Naive thymus-derived CD8-positive, alpha-beta T cell (primary cell): ENCODE measurements around the gene FCHSD1. TPM values are rescaled to one million over a fixed set of nuclear protein-coding genes. Genes with fewer than 3 reads are reported as not detected.

Experiments used
- ATAC-seq, 2 donors: fragments of 150-1000 bp; cut with Tn5 transposase in 1 of 2; sonication (Bioruptor Pico), chemical (Tn5 transposase) in 1 of 2; 1 replicate in 1 of 2; 2 replicates in 1 of 2; pipeline ENCODE4 v1.10.0; 2021; ENCODE audit warnings: mild to moderate bottlenecking in 2 of 2, moderate library complexity in 2 of 2
- POLR2A ChIA-PET: fragments of 350-600 bp; sonication (Branson Sonifier 250); formaldehyde crosslinking; loops from one replicate; lab custom pipeline; 2021; ENCODE audit warnings: antibody characterized with exemption; lab: Charles Lee
- DNase-seq, 10 donors: peaks; one replicate each; pipeline versions ENCODE4 v3.0.0 to v3.0.0-alpha.2; 2020 to 2022
- H3K27ac Mint-ChIP-seq, 10 donors: one replicate each; pipeline ENCODE4 v1.8.0; 2020 to 2022; ENCODE audit warnings: mild to moderate bottlenecking in 10 of 10, mixed read lengths in 10 of 10, moderate library complexity in 4 of 10, inconsistent platforms in 1 of 10
- H3K27me3 Mint-ChIP-seq, 5 donors: one replicate each; pipeline ENCODE4 v1.8.0; 2021 to 2022; ENCODE audit warnings: mixed read lengths in 5 of 5
- H3K36me3 Mint-ChIP-seq, 3 donors: one replicate each; pipeline ENCODE4 v1.8.0; 2020 to 2022; ENCODE audit warnings: mixed read lengths in 3 of 3, mild to moderate bottlenecking in 2 of 3, inconsistent platforms in 1 of 3
- H3K4me1 Mint-ChIP-seq, 4 donors: one replicate each; pipeline ENCODE4 v1.8.0; 2021 to 2022; ENCODE audit warnings: mixed read lengths in 4 of 4
- H3K4me3 Mint-ChIP-seq, 10 donors: one replicate each; pipeline ENCODE4 v1.8.0; 2020 to 2022; ENCODE audit warnings: mild to moderate bottlenecking in 10 of 10, mixed read lengths in 10 of 10, moderate library complexity in 6 of 10, inconsistent platforms in 1 of 10
- H3K9me3 Mint-ChIP-seq, 9 donors: one replicate each; pipeline ENCODE4 v1.8.0; 2020 to 2022; ENCODE audit warnings: mixed read lengths in 9 of 9, mild to moderate bottlenecking in 3 of 9, inconsistent platforms in 1 of 9, moderate library complexity in 1 of 9
- polyA plus RNA-seq, 3 donors: library from polyadenylated mRNA; unstranded; fragments of 300-500 nt; fragmentation: Illumina TruSeq; gene quantifications; one replicate each; pipeline ENCODE4 v1.2.3, GENCODE V29; 2021
- total RNA-seq, 8 experiments: library from RNA in 2 of 8; stranded (reverse) in 2 of 8; gene quantifications; one replicate each; pipeline ENCODE4 v1.2.3 and lab custom pipeline; 2021 to 2026

Gene FCHSD1
- total and polyA plus RNA-seq, 5 experiments from 2014 or later: 8.8 to 115 (median 9.4) TPM

DNA sequence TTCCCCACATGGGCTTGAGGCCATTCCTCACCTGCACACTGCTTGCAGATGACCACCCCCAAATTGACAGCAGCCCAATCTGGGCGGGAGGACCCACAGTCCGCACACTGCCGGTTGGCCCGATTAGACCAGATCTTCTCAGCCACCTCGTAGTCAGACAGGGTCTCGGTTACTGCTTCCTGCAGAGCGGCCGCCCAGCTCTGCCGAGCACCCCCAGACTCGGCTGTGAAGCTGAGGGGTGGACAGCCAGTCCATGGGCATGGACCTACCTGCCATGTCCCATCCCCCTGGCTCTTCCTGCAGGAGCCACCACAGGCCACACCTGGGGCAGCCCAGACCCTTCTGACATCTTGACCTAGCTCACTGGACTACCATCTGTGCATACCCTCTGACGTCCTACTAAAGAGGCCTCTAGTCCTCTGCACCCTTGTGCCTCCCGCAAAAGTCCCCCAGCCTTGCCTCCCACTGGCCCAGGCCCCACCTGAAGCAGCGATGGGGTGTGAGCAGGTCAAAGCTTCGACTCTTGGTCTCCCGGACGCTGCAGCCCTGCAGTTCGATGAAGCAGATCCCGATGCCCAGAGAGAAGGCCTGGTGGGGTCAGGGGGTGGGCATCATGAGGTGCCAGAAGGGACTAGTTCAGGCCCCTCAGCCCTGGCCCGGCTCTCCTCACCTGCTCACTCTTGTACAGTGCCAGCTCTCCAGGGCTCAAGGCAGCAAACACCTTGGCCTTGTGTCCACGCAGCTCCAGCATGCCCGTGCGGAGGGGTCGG is 21.0 kb upstream of the FCHSD1 start:
- Mint-ChIP-seq H3K9me3 (no peaks in the 10 kb centered on the region), H3K36me3 (no peaks in the 10 kb centered on the region), H3K27me3 (peaks cover 0 to 1% (median 0%) of the 10 kb centered on the region in 5 donors), H3K4me1 (peaks cover 0 to 3% (median 0%) of the 10 kb centered on the region in 4 donors), H3K27ac (no peak overlapping the region), H3K4me3 (no peak overlapping the region)
- POLR2A ChIA-PET: interaction anchor here (1.2 kb wide), 1 partner anchor 297 kb away, joined by 3 read pairs; no protein-coding TSS in a partner anchor
- ATAC-seq (no peak), DNase-seq (peak in 1 of 10 donors; percentile 45)

GRCh38 chr5:141669520-141669919 is 18.3 kb upstream of the FCHSD1 start:
- no peak for ATAC-seq
- POLR2A ChIA-PET: interaction anchor here (0.6 to 1.1 kb wide), 4 partner anchors 14 to 254 kb away, joined by 3 to 5 read pairs (median 4); partner anchors contain the start of gene DELE1
- H3K36me3 Mint-ChIP-seq: no peaks in the 10 kb centered on the region
- no peaks in the 10 kb centered on the region for H3K9me3 Mint-ChIP-seq
- H3K27me3 Mint-ChIP-seq: no peaks in the 10 kb centered on the region
- peak overlapping the region in 1 of 10 donors; percentile 43 for H3K27ac Mint-ChIP-seq
- H3K4me3 Mint-ChIP-seq: no peak overlapping the region
- peaks cover 4 to 6% (median 5%) of the 10 kb centered on the region in 4 donors for H3K4me1 Mint-ChIP-seq
- DNase-seq: peak in 1 of 10 donors; percentile 36

GRCh38 chr5:141668601-141669265 is 17.5 kb upstream of the FCHSD1 start:
- Mint-ChIP-seq H3K4me3 (no peak overlapping the region), H3K36me3 (no peaks in the 10 kb centered on the region), H3K27me3 (no peaks in the 10 kb centered on the region), H3K9me3 (no peaks in the 10 kb centered on the region), H3K4me1 (peaks cover 4 to 6% (median 5%) of the 10 kb centered on the region in 4 donors), H3K27ac (peak overlapping the region in 3 of 10 donors; percentile 59 to 70 (median 66))
- no peak for DNase-seq
- ATAC-seq: no peak
- POLR2A ChIA-PET: interaction anchor here (0.6 to 1.1 kb wide), 3 partner anchors 14 to 255 kb away, joined by 3 to 5 read pairs (median 4); partner anchors contain the start of gene DELE1

- H3K4me1 Mint-ChIP-seq: peaks cover 4 to 6% (median 5%) of the 10 kb centered on the region in 4 donors
- no peak overlapping the region for H3K27ac Mint-ChIP-seq
- no peaks in the 10 kb centered on the region for H3K36me3 Mint-ChIP-seq
- POLR2A ChIA-PET: interaction anchor here (0.6 to 0.7 kb wide), 3 partner anchors 91 to 324 kb away, joined by 3 read pairs; no protein-coding TSS in a partner anchor
- no peaks in the 10 kb centered on the region for H3K9me3 Mint-ChIP-seq
- H3K27me3 Mint-ChIP-seq: no peaks in the 10 kb centered on the region
- H3K4me3 Mint-ChIP-seq: no peak overlapping the region
- ATAC-seq (no peak), DNase-seq (peak in 1 of 10 donors; percentile 56)
Measured at GRCh38 chr5:141665995-141666940, 15.1 kb upstream of the FCHSD1 start.

- H3K4me1 Mint-ChIP-seq: peaks cover 4 to 6% (median 5%) of the 10 kb centered on the region in 4 donors
- H3K9me3 Mint-ChIP-seq: no peaks in the 10 kb centered on the region
- peak overlapping the region in 3 of 10 donors; percentile 40 to 62 (median 58) for H3K27ac Mint-ChIP-seq
- peak; percentile 46 to 86 (median 68) for DNase-seq
- H3K4me3 Mint-ChIP-seq: no peak overlapping the region
- no peaks in the 10 kb centered on the region for H3K27me3 Mint-ChIP-seq
- ATAC-seq: peak; percentile 80 to 91
- POLR2A ChIA-PET: interaction anchor here (0.6 to 1.7 kb wide), 6 partner anchors 18 to 296 kb away, joined by 3 to 4 read pairs (median 3); partner anchors contain the start of genes ARAP3 and PCDH1
- H3K36me3 Mint-ChIP-seq: no peaks in the 10 kb centered on the region
Measured at GRCh38 chr5:141664733-141665461, 13.7 kb upstream of the FCHSD1 start.

GRCh38 chr5:141663506-141663905 is 12.3 kb upstream of the FCHSD1 start:
- Mint-ChIP-seq H3K4me3 (no peak overlapping the region), H3K4me1 (peaks cover 2 to 6% (median 5%) of the 10 kb centered on the region in 4 donors), H3K27ac (no peak overlapping the region), H3K36me3 (no peaks in the 10 kb centered on the region), H3K27me3 (peaks cover 0 to 2% (median 0%) of the 10 kb centered on the region in 5 donors), H3K9me3 (no peaks in the 10 kb centered on the region)
- POLR2A ChIA-PET: interaction anchor here (0.9 to 1.7 kb wide), 2 partner anchors 216 to 298 kb away, joined by 3 to 4 read pairs; no protein-coding TSS in a partner anchor
- DNase-seq (no peak), ATAC-seq (no peak)

DNA sequence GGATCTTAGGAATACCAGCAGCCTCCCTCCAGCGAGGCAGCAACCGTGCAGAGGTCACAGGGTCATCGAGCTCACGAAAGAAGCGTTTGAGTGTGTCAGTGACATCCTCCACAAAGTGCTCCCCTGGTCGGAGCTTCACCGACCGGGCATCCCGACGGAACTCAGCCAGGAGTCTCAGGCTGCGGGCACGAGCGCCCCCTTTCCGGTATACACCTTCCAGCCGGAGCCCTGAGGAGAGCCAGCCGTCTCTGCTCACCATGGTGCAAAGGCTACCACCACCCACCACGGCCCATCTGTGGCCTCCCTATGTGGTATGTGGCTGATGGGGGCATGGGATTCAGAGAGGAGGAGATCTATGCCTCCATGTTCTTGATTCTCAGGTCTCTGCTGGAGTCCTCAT is 10.8 kb upstream of the FCHSD1 start:
- Mint-ChIP-seq H3K36me3 (no peaks in the 10 kb centered on the region), H3K9me3 (no peaks in the 10 kb centered on the region), H3K27me3 (peaks cover 0 to 4% (median 0%) of the 10 kb centered on the region in 5 donors), H3K4me3 (no peak overlapping the region), H3K4me1 (peaks cover 2 to 6% (median 5%) of the 10 kb centered on the region in 4 donors), H3K27ac (no peak overlapping the region)
- POLR2A ChIA-PET: interaction anchor here (1.0 kb wide), 1 partner anchor 10 kb away, joined by 3 read pairs; no protein-coding TSS in a partner anchor
- DNase-seq: peak in 1 of 10 donors; percentile 19
- ATAC-seq: no peak

GRCh38 chr5:141657937-141658545 is 6.8 kb upstream of the FCHSD1 start:
- H3K4me3 Mint-ChIP-seq: no peak overlapping the region
- H3K27ac Mint-ChIP-seq: no peak overlapping the region
- no peaks in the 10 kb centered on the region for H3K9me3 Mint-ChIP-seq
- DNase-seq (no peak), ATAC-seq (no peak)
- H3K4me1 Mint-ChIP-seq: peaks cover 0 to 2% (median 1%) of the 10 kb centered on the region in 4 donors
- POLR2A ChIA-PET: no interaction called here
- peaks cover 0 to 6% (median 0%) of the 10 kb centered on the region in 5 donors for H3K27me3 Mint-ChIP-seq
- no peaks in the 10 kb centered on the region for H3K36me3 Mint-ChIP-seq

DNA sequence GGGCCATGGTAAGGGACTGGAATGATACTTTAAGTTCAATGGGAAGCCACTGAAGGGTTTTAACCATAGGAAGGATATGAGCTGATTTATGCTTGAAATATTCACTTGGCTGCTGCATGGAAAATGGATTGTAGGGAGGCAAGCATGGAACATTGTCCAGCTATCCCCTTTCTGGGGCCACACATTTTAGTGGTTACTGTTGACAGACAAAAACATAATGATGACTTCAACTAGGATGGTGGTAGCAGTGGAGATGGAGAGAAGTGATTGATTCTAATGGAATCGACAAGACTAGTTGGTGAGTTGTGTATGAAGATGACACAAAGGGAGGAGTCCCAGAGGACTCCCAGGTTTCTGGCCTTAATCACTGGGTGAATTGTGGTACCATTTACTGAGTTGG is 6.2 kb upstream of the FCHSD1 start:
- H3K9me3 Mint-ChIP-seq: no peaks in the 10 kb centered on the region
- no peak for ATAC-seq
- H3K4me1 Mint-ChIP-seq: peaks cover 4 to 7% (median 6%) of the 10 kb centered on the region in 4 donors
- no peak for DNase-seq
- H3K27me3 Mint-ChIP-seq: peaks cover 0 to 6% (median 0%) of the 10 kb centered on the region in 5 donors
- POLR2A ChIA-PET: no interaction called here
- H3K36me3 Mint-ChIP-seq: no peaks in the 10 kb centered on the region
- no peak overlapping the region for H3K27ac Mint-ChIP-seq
- no peak overlapping the region for H3K4me3 Mint-ChIP-seq

- Mint-ChIP-seq H3K27me3 (peaks cover 0 to 6% (median 0%) of the 10 kb centered on the region in 5 donors), H3K9me3 (no peaks in the 10 kb centered on the region), H3K4me3 (no peak overlapping the region), H3K27ac (no peak overlapping the region), H3K4me1 (peaks cover 12 to 15% (median 14%) of the 10 kb centered on the region in 4 donors), H3K36me3 (no peaks in the 10 kb centered on the region)
- ATAC-seq: no peak
- POLR2A ChIA-PET: no interaction called here
- DNase-seq: no peak
Measured at GRCh38 chr5:141656396-141656795, 5.2 kb upstream of the FCHSD1 start.

- no peak overlapping the region for H3K27ac Mint-ChIP-seq
- POLR2A ChIA-PET: no interaction called here
- peaks cover 20 to 29% (median 25%) of the 10 kb centered on the region in 4 donors for H3K4me1 Mint-ChIP-seq
- no peak for DNase-seq
- H3K36me3 Mint-ChIP-seq: no peaks in the 10 kb centered on the region
- H3K9me3 Mint-ChIP-seq: no peaks in the 10 kb centered on the region
- no peak for ATAC-seq
- no peak overlapping the region for H3K4me3 Mint-ChIP-seq
- H3K27me3 Mint-ChIP-seq: peaks cover 0 to 6% (median 0%) of the 10 kb centered on the region in 5 donors
Measured at GRCh38 chr5:141655020-141655419, 3.8 kb upstream of the FCHSD1 start.
